ENCODE measurements around the gene MYO7B.
"Not testable (repeated sequence)": the region's sequence is repeated elsewhere in the genome, so short reads cannot be mapped to it uniquely, and the experiment has no call there.

Gene MYO7B

GRCh38 chr2:127551221-127551930 is 15.9 kb downstream of the MYO7B start:
- no peak for DNase-seq (ENCODE audit: low spot score)
- FAIRE-seq: no peak

- no peak for DNase-seq (ENCODE audit: low spot score)
- no peak for FAIRE-seq
These were observed 16.9 kb downstream of the MYO7B start for GRCh38 chr2:127552336-127552735.

GRCh38 chr2:127552846-127553245 is 17.4 kb downstream of the MYO7B start:
- DNase-seq (ENCODE audit: low spot score) (no peak), FAIRE-seq (no peak)

- FAIRE-seq (no peak), DNase-seq (ENCODE audit: low spot score) (no peak)
These were observed 23.4 kb downstream of the MYO7B start for GRCh38 chr2:127558911-127559310.

- DNase-seq (ENCODE audit: low spot score) (no peak), FAIRE-seq (no peak)
These were observed 24.0 kb downstream of the MYO7B start for GRCh38 chr2:127559454-127559853.

GRCh38 chr2:127560201-127560930 is 24.9 kb downstream of the MYO7B start:
- DNase-seq (ENCODE audit: low spot score) (no peak), FAIRE-seq (no peak)

GRCh38 chr2:127560931-127561280 is 25.4 kb downstream of the MYO7B start:
- no peak for DNase-seq (ENCODE audit: low spot score)
- FAIRE-seq: no peak

- DNase-seq (ENCODE audit: low spot score) (no peak), FAIRE-seq (no peak)
These were observed 25.9 kb downstream of the MYO7B start for GRCh38 chr2:127561371-127561770.

- FAIRE-seq: no peak
- no peak for DNase-seq (ENCODE audit: low spot score)
These were observed 27.5 kb downstream of the MYO7B start for GRCh38 chr2:127562936-127563335.

- no peak for FAIRE-seq
- DNase-seq (ENCODE audit: low spot score): no peak
These were observed 28.3 kb downstream of the MYO7B start for GRCh38 chr2:127563458-127564428.

- DNase-seq (ENCODE audit: low spot score) (no peak), FAIRE-seq (no peak)
These were observed 29.2 kb downstream of the MYO7B start for GRCh38 chr2:127564429-127565260.

- DNase-seq (ENCODE audit: low spot score) (no peak), FAIRE-seq (no peak)
These were observed 30.0 kb downstream of the MYO7B start for GRCh38 chr2:127565261-127566138.

- FAIRE-seq (no peak), DNase-seq (ENCODE audit: low spot score) (no peak)
These were observed 30.6 kb downstream of the MYO7B start for GRCh38 chr2:127566139-127566417.

- FAIRE-seq (no peak), DNase-seq (ENCODE audit: low spot score) (no peak)
These were observed 31.1 kb downstream of the MYO7B start for GRCh38 chr2:127566576-127566975.

- DNase-seq (ENCODE audit: low spot score) (no peak), FAIRE-seq (no peak)
These were observed 31.9 kb downstream of the MYO7B start for GRCh38 chr2:127567351-127567854.

GRCh38 chr2:127568128-127568527 is 32.6 kb downstream of the MYO7B start:
- FAIRE-seq: no peak
- no peak for DNase-seq (ENCODE audit: low spot score)

- DNase-seq (ENCODE audit: low spot score) (no peak), FAIRE-seq (no peak)
These were observed 34.2 kb downstream of the MYO7B start for GRCh38 chr2:127569666-127570065.

- DNase-seq (ENCODE audit: low spot score): no peak
- FAIRE-seq: no peak
These were observed 35.1 kb downstream of the MYO7B start for GRCh38 chr2:127570282-127571250.

- FAIRE-seq; DNase-seq (ENCODE audit: low spot score): not testable (repeated sequence)
These were observed 36.9 kb downstream of the MYO7B start for GRCh38 chr2:127572352-127572751.
